ENCODE data around the gene BHLHE41. TPM values are rescaled to one million over a fixed set of nuclear protein-coding genes. Genes with fewer than 3 reads are reported as not detected.

Gene BHLHE41
- total RNA-seq, 1 experiment from 2014 or later, result 44.1 TPM

DNA sequence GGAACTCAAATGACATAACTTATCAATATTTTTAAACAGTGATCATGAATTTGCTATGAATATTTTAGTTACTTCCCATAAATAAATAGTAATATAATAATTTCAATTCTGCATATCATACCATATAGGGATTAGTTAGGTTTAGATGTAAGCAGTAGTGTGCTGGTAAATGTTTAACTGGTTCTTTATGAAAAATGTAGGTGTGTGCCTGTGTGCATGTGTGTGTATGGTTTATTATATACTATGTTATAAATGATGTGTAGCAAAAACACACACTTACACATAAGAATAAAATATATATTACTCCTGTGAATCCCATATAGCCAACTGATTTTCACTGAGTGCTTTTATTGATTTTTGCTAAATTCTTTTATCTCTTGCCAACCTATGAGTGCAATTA lies 14.0 kb upstream of the BHLHE41 start:
- H3K4me3 Mint-ChIP-seq (ENCODE audit: low read depth, unreplicated experiment), result no peak overlapping the region
- peaks cover 16% of the 10 kb centered on the region for H3K4me1 Mint-ChIP-seq (ENCODE audit: low read depth, unreplicated experiment)
- TF ChIP-seq, protein P1, sequence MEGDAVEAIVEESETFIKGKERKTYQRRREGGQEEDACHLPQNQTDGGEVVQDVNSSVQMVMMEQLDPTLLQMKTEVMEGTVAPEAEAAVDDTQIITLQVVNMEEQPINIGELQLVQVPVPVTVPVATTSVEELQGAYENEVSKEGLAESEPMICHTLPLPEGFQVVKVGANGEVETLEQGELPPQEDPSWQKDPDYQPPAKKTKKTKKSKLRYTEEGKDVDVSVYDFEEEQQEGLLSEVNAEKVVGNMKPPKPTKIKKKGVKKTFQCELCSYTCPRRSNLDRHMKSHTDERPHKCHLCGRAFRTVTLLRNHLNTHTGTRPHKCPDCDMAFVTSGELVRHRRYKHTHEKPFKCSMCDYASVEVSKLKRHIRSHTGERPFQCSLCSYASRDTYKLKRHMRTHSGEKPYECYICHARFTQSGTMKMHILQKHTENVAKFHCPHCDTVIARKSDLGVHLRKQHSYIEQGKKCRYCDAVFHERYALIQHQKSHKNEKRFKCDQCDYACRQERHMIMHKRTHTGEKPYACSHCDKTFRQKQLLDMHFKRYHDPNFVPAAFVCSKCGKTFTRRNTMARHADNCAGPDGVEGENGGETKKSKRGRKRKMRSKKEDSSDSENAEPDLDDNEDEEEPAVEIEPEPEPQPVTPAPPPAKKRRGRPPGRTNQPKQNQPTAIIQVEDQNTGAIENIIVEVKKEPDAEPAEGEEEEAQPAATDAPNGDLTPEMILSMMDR (IDR thresholded peaks at IDR 0.05; ENCODE audit: unreplicated experiment), result no peak
- BruUV-seq (replicated peaks), result no TSS peak
- no peaks in the 10 kb centered on the region for H3K27me3 Mint-ChIP-seq (ENCODE audit: unreplicated experiment)
- no peak overlapping the region for H3K27ac Mint-ChIP-seq (ENCODE audit: unreplicated experiment)
- DNase-seq, result no peak
- intact Hi-C loops (cut with micrococcal nuclease; ENCODE audit: unreplicated experiment), result no loop called here
- CTCF ChIA-PET, result no interaction called here
- H3K36me3 Mint-ChIP-seq (ENCODE audit: insufficient read depth, unreplicated experiment), result no peaks in the 10 kb centered on the region
- H3K9me3 Mint-ChIP-seq (ENCODE audit: low read depth, unreplicated experiment), result no peaks in the 10 kb centered on the region

DNA sequence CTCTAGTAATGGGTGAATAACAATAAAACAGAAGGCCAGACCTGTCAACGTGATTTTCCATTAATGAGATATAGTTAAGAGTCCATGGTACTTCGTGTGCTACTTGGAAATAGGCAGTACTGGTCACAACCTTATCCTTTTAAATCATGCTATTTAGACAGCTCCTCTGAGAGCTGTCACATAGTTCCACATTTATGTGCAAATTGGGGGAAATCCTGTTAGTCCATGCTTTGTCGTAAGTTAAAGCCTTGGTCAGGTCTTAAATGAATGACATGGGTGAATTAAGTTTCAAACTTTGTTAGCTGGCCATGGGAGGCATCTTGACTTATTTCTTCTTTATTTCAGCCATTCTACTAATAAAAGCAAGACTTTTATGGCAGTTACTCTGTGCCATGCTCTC lies 11.9 kb upstream of the BHLHE41 start:
- H3K27me3 Mint-ChIP-seq (ENCODE audit: unreplicated experiment), result no peaks in the 10 kb centered on the region
- H3K36me3 Mint-ChIP-seq (ENCODE audit: insufficient read depth, unreplicated experiment), result no peaks in the 10 kb centered on the region
- TF ChIP-seq, protein P1 (IDR thresholded peaks at IDR 0.05; ENCODE audit: unreplicated experiment), result no peak
- intact Hi-C loops (cut with micrococcal nuclease; ENCODE audit: unreplicated experiment), result no loop called here
- no peak overlapping the region for H3K27ac Mint-ChIP-seq (ENCODE audit: unreplicated experiment)
- CTCF ChIA-PET, result no interaction called here
- H3K9me3 Mint-ChIP-seq (ENCODE audit: low read depth, unreplicated experiment), result no peaks in the 10 kb centered on the region
- H3K4me1 Mint-ChIP-seq (ENCODE audit: low read depth, unreplicated experiment), result peaks cover 16% of the 10 kb centered on the region
- DNase-seq, result no peak
- BruUV-seq (replicated peaks), result no TSS peak
- H3K4me3 Mint-ChIP-seq (ENCODE audit: low read depth, unreplicated experiment), result no peak overlapping the region

DNA sequence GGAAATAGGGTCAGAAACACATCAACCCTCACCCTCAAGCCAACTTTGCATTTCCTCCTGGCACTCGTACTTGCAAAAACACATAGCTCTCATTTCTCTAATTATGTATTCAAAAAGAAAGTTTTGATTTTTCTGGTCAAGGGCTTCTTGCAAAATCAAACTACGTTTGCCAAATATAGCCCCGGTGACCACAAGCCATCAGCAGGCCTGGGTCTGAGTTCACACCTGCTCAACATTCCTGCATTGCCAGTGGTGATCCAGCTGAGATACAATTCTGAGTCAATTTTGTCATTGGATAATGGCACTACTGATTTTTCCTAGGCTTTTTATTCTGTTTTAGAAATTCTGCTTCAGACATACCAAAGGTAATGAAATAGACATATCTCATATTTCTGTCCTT lies 10.7 kb upstream of the BHLHE41 start:
- DNase-seq, result no peak
- Mint-ChIP-seq H3K4me3 (ENCODE audit: low read depth, unreplicated experiment) (no peak overlapping the region), H3K27me3 (ENCODE audit: unreplicated experiment) (no peaks in the 10 kb centered on the region), H3K36me3 (ENCODE audit: insufficient read depth, unreplicated experiment) (no peaks in the 10 kb centered on the region), H3K4me1 (ENCODE audit: low read depth, unreplicated experiment) (peaks cover 16% of the 10 kb centered on the region), H3K9me3 (ENCODE audit: low read depth, unreplicated experiment) (no peaks in the 10 kb centered on the region), H3K27ac (ENCODE audit: unreplicated experiment) (no peak overlapping the region)
- intact Hi-C loops (cut with micrococcal nuclease; ENCODE audit: unreplicated experiment), result no loop called here
- no TSS peak for BruUV-seq (replicated peaks)
- CTCF ChIA-PET, result no interaction called here
- TF ChIP-seq, protein P1 (IDR thresholded peaks at IDR 0.05; ENCODE audit: unreplicated experiment), result no peak

DNA sequence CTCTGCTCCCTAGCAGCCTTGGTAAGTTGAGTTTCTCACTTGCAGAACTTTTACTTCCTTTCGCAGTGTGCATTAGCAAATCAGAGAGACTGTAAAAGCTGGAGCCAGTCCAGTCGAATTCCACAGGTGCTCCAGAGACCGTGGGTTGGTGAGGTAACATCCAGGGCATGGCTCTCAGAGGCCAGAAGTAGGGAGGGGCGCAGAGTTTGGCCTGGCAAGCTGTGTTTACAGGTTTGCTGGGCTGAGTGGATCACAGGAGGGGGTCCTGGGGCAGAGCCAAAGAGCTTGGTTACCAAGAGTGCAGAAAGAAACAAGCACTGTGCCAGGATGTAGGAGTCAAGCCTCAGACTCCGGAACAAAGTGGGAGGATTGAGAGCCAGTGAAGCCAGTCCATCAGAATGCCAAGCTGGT lies 10.2 kb upstream of the BHLHE41 start:
- DNase-seq, result peak; percentile 28
- no peak overlapping the region for H3K27ac Mint-ChIP-seq (ENCODE audit: unreplicated experiment)
- intact Hi-C loops (cut with micrococcal nuclease; ENCODE audit: unreplicated experiment), result no loop called here
- BruUV-seq (replicated peaks), result no TSS peak
- H3K4me3 Mint-ChIP-seq (ENCODE audit: low read depth, unreplicated experiment), result no peak overlapping the region
- H3K36me3 Mint-ChIP-seq (ENCODE audit: insufficient read depth, unreplicated experiment), result no peaks in the 10 kb centered on the region
- H3K9me3 Mint-ChIP-seq (ENCODE audit: low read depth, unreplicated experiment), result no peaks in the 10 kb centered on the region
- CTCF ChIA-PET, result no interaction called here
- TF ChIP-seq, protein P1 (IDR thresholded peaks at IDR 0.05; ENCODE audit: unreplicated experiment), result no peak
- H3K4me1 Mint-ChIP-seq (ENCODE audit: low read depth, unreplicated experiment), result peaks cover 16% of the 10 kb centered on the region
- H3K27me3 Mint-ChIP-seq (ENCODE audit: unreplicated experiment), result no peaks in the 10 kb centered on the region

DNA sequence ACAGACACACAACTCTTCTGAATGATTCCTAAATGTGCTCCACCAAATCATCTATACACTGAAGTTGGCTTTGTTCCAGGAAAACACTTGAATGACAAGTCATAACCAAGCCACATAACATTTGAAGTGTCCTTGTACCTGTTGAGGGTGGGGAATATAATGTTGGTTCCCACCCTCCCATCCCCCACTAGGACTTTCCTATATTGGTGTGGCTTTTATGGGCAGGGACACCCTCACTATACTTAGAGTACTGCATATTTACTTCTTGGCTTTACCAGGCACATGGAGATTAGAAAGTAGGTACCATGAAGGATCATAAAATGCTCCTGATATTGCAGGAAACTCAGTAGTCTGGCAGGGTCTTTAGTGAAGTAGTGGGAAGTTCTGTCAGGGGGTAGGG lies 9.7 kb upstream of the BHLHE41 start:
- H3K36me3 Mint-ChIP-seq (ENCODE audit: insufficient read depth, unreplicated experiment), result no peaks in the 10 kb centered on the region
- TF ChIP-seq, protein P1 (IDR thresholded peaks at IDR 0.05; ENCODE audit: unreplicated experiment), result no peak
- CTCF ChIA-PET, result no interaction called here

More for the DNA sequence above, 9.7 kb upstream of the BHLHE41 start:
- intact Hi-C loops (cut with micrococcal nuclease; ENCODE audit: unreplicated experiment), result no loop called here
- no peaks in the 10 kb centered on the region for H3K9me3 Mint-ChIP-seq (ENCODE audit: low read depth, unreplicated experiment)
- BruUV-seq (replicated peaks), result no TSS peak
- no peak overlapping the region for H3K27ac Mint-ChIP-seq (ENCODE audit: unreplicated experiment)
- DNase-seq, result no peak
- no peak overlapping the region for H3K4me3 Mint-ChIP-seq (ENCODE audit: low read depth, unreplicated experiment)
- peaks cover 16% of the 10 kb centered on the region for H3K4me1 Mint-ChIP-seq (ENCODE audit: low read depth, unreplicated experiment)
- H3K27me3 Mint-ChIP-seq (ENCODE audit: unreplicated experiment), result no peaks in the 10 kb centered on the region

Measured in Calu3 (cell line).